ENCODE measurements around the gene TRIM22.

The TRIM22 gene

DNA sequence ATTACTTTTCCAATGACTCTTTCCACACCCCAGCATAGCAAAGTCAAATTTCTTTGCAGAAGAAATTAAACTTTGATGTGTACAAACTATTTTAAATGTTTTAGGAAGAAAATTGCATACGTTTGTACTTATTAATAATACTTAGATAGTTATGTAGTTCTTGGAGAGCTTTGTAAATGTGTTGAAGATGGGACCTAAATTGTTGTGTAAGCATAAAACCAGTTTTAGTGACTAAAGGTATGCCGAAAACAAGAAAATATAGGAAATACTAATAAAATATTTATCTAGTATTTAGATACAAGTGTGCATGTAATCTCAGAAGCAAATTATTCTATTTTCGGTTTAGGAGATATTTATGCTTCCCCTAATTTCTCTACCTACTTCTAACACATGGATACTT lies 60.2 kb downstream of the TRIM22 start:
- Histone ChIP-seq H3K36me3 (no peaks in the 10 kb centered on the region), H3K4me1 (no peaks in the 10 kb centered on the region), H3K27ac (no peak overlapping the region), H3K4me3 (no peak overlapping the region), H3K9me3 (no peaks in the 10 kb centered on the region), H3K27me3 (no peaks in the 10 kb centered on the region)
- TF ChIP-seq, protein P1, sequence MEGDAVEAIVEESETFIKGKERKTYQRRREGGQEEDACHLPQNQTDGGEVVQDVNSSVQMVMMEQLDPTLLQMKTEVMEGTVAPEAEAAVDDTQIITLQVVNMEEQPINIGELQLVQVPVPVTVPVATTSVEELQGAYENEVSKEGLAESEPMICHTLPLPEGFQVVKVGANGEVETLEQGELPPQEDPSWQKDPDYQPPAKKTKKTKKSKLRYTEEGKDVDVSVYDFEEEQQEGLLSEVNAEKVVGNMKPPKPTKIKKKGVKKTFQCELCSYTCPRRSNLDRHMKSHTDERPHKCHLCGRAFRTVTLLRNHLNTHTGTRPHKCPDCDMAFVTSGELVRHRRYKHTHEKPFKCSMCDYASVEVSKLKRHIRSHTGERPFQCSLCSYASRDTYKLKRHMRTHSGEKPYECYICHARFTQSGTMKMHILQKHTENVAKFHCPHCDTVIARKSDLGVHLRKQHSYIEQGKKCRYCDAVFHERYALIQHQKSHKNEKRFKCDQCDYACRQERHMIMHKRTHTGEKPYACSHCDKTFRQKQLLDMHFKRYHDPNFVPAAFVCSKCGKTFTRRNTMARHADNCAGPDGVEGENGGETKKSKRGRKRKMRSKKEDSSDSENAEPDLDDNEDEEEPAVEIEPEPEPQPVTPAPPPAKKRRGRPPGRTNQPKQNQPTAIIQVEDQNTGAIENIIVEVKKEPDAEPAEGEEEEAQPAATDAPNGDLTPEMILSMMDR (IDR thresholded peaks at IDR 0.05) = no peak
- intact Hi-C loops (cut with DNase I; ENCODE audit: low total_unique reads) = no loop called here
- DNase-seq = no peak

DNA sequence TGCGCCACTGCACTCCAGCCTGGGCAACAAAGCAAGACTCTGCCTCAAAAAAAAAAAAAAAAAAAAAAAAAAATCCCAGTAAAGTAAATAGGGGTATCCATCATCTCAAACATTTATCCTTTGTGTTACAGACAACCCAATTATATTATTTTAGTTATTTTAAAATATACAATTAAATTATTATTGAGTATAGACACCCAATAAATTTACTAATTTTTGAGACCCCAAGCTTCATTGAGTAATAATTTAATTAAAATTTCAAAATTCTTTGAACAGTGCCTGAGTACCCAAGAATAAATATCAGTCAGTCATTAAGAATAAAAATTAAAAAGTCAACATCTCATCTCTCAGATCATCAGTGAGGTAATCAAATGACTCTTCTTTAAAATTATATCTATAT lies 64.4 kb downstream of the TRIM22 start, which contains the start of gene OR52N4:
Gene OR52N4, plus strand, starts transcription at position 301 of the 400 bp plus-strand sequence. CDS start 498 bp downstream, outside the sequence.
- no peaks in the 10 kb centered on the region for H3K27me3 ChIP-seq
- no peak for DNase-seq
- no peaks in the 10 kb centered on the region for H3K4me1 ChIP-seq
- intact Hi-C loops (cut with DNase I; ENCODE audit: low total_unique reads) = no loop called here
- no peaks in the 10 kb centered on the region for H3K9me3 ChIP-seq
- TF ChIP-seq, protein P1 (IDR thresholded peaks at IDR 0.05) = no peak
- no peak within 1 kb of the TSS for H3K4me3 ChIP-seq
- H3K36me3 ChIP-seq = no peaks in the 10 kb centered on the region
- H3K27ac ChIP-seq = no peak within 1 kb of the TSS
